ENCODE data around the gene KCP.

The KCP gene

GRCh38 chr7:128869138-128869943 is 41.2 kb downstream of the KCP start:
- peak; percentile 25 for DNase-seq

- no peak for DNase-seq
Observed at GRCh38 chr7:128868624-128869137, 41.8 kb downstream of the KCP start.

- DNase-seq, result peak; percentile 51
Observed at GRCh38 chr7:128867842-128868623, 42.5 kb downstream of the KCP start.

- no peak for DNase-seq
Observed at GRCh38 chr7:128867241-128867640, 43.3 kb downstream of the KCP start.

GRCh38 chr7:128865996-128866877 is 44.3 kb downstream of the KCP start:
- no peak for DNase-seq

- DNase-seq, result no peak
Observed at GRCh38 chr7:128865303-128865702, 45.2 kb downstream of the KCP start.

GRCh38 chr7:128863433-128863989 is 47.0 kb downstream of the KCP start:
- peak; percentile 54 for DNase-seq

GRCh38 chr7:128862571-128863432 is 47.7 kb downstream of the KCP start, which contains the start of gene ATP6V1F:
ATP6V1F (plus strand) TSS chr7:128862856; CDS start chr7:128862905, 49 bp downstream.
- DNase-seq, result peak; percentile 93

GRCh38 chr7:128861957-128862570 is 48.4 kb downstream of the KCP start:
- no peak for DNase-seq

GRCh38 chr7:128860158-128861073 is 50.1 kb downstream of the KCP start:
- no peak for DNase-seq

- DNase-seq, result no peak
Observed at GRCh38 chr7:128859232-128860157, 51.0 kb downstream of the KCP start.

- DNase-seq, result no peak
Observed at GRCh38 chr7:128858380-128859231, 51.9 kb downstream of the KCP start.

GRCh38 chr7:128856001-128856718 is 54.3 kb downstream of the KCP start:
- DNase-seq, result no peak

- DNase-seq, result no peak
Observed at GRCh38 chr7:128855559-128855958, 55.0 kb downstream of the KCP start.

- DNase-seq, result no peak
Observed at GRCh38 chr7:128854396-128854795, 56.1 kb downstream of the KCP start.

- DNase-seq, result no peak
Observed at GRCh38 chr7:128853799-128854198, 56.7 kb downstream of the KCP start.
